Stimulated activated naive CD8-positive, alpha-beta T cell treated with anti-CD3 and anti-CD28 coated beads, Interleukin-15, Interleukin-2, amounts not matched to agents 100 U/mL and 50 U/mL, for 24 hours (primary cell): ENCODE results near the gene VPS8.

Source experiments
- ATAC-seq: fragments of 150-1000 bp; cut with Tn5 transposase; one replicate; pipeline ENCODE4 v1.10.0; 2021
- DNase-seq: peaks from one replicate; pipeline ENCODE4 v3.0.0; 2021

The VPS8 gene

GRCh38 chr3:184812662-184813042, 686 bp downstream of the VPS8 start:
- DNase-seq = peak; percentile 34
- no peak for ATAC-seq

DNA sequence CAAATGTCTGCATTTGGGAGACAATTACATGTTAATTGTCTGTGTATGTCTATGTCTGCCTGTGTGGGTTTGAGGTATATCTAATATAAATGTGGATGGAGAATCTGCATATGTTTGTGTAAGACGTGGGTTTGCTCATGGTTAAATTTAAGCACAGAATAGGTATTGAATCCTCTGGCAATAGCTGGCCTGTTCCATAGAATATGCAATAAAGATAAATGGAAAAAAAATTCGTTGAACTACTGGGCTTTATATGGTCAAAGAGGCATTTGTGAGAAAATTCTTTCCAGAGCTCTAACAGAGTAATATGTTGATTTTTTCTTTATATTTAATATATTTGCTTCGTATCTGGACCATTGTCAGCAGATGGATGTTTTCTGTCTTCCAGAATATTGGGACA, 1.4 kb downstream of the VPS8 start:
- ATAC-seq (no peak), DNase-seq (no peak)

DNA sequence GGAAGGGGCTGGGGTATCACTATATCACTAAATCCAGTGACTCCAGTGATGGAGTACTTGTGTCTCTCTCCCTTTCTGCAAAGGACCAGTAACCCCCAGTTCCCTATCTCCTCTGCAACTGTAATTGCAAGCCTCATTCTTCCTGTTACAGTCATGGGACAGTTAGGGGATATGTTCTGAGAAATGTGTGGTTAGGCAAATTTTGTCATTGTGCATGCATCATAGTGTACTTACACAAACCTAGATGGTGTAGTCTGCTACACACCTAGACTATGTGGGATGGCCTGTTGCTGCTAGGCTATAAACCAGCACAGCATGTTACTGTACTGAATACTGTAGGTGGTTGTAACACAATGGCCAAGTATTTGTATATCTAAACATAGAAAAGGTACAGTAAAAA, 2.2 kb downstream of the VPS8 start:
- ATAC-seq = peak; percentile 17
- DNase-seq = no peak

- ATAC-seq (peak; percentile 56), DNase-seq (no peak)
Observed at GRCh38 chr3:184815046-184815930, 3.3 kb downstream of the VPS8 start.

GRCh38 chr3:184816614-184817013, 4.6 kb downstream of the VPS8 start:
- ATAC-seq (no peak), DNase-seq (no peak)

GRCh38 chr3:184820525-184820924, 8.6 kb downstream of the VPS8 start:
- no peak for ATAC-seq

DNA sequence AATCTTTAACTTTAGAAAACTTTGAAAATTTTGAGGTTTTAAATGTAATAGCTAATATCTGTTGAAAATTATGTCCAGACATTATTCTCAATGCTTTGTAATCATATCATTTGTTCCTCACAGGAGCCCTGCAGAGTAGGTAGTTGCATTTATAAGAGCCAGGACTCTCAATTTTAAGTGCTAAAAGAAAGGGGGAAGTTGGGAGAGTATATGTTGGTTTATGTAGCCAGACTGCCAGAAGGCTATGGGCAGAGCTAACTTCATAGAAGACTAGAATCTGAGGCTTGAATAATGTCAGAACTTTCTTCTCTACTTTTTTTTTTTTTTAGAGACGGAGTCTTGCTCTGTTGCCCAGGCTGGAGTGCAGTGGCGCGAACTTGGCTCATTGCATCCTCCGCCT, 9.1 kb downstream of the VPS8 start:
- DNase-seq (no peak), ATAC-seq (no peak)

More at GRCh38 chr3:184820525-184820924, 8.6 kb downstream of the VPS8 start:
- no peak for DNase-seq

DNA sequence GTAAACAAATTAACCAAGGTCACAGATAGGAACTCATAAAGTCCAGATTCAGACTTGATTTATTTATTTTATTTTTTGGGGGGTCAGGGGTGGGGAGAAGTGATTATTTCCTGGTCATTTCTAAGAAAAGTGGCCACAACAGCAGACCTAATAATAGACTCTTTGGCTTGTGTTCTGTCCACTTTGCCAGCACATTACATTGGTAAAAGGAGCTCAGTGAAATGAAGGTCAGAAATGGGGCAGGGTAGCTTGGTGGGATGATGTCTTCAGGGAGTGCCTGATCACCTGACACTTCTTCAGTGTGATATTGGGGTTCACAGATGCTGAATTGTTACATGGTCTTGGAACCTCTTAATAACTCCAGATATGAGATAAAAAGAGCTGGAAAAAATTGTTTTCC, 10.1 kb downstream of the VPS8 start:
- no peak for DNase-seq
- ATAC-seq = no peak

DNA sequence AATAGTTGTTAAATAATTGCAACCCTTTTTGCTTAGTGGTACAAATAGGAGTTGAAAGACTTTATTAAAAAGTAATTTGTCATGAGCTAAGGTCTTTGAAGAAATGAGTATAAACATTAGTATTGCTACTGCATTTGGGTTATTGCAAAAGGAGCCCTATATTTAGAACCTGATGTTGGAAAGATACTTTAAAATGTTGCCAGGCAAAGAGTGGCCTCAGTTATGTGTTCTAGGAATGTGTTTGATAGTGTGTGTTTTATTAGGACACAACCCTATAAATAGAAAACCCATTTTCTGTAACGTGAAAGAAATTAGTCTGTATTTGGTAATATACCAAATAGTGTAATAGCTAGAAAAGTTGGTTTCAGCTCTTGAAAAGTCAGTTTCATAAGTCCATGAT, 10.7 kb downstream of the VPS8 start:
- no peak for ATAC-seq
- no peak for DNase-seq

- DNase-seq (no peak), ATAC-seq (no peak)
Observed at GRCh38 chr3:184823990-184824389, 12.0 kb downstream of the VPS8 start.

GRCh38 chr3:184825121-184825820, 13.3 kb downstream of the VPS8 start:
- no peak for ATAC-seq

GRCh38 chr3:184827572-184827971, 15.6 kb downstream of the VPS8 start:
- DNase-seq (no peak), ATAC-seq (no peak)

More at GRCh38 chr3:184825121-184825820, 13.3 kb downstream of the VPS8 start:
- DNase-seq = no peak

DNA sequence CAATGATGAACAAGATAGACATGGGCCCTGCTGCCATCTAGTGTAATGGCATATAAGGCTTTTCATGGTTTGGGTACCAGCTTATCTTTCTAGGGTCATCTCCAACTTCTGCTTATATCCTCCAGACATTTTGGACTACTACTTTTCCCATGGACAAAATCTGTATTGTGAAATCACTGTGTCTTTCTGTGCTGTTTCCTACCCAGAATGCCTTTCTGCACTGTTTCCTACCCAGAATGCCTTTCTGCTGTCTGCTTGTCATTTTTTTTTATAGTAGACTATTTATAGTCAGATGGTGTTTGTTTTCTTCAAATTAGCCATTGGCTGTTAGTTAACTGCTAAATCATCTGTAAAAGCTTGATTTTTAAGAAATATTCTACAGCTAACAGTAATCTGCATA, 20.1 kb downstream of the VPS8 start:
- DNase-seq = no peak
- no peak for ATAC-seq

GRCh38 chr3:184832903-184833302, 20.9 kb downstream of the VPS8 start:
- DNase-seq (no peak), ATAC-seq (no peak)

DNA sequence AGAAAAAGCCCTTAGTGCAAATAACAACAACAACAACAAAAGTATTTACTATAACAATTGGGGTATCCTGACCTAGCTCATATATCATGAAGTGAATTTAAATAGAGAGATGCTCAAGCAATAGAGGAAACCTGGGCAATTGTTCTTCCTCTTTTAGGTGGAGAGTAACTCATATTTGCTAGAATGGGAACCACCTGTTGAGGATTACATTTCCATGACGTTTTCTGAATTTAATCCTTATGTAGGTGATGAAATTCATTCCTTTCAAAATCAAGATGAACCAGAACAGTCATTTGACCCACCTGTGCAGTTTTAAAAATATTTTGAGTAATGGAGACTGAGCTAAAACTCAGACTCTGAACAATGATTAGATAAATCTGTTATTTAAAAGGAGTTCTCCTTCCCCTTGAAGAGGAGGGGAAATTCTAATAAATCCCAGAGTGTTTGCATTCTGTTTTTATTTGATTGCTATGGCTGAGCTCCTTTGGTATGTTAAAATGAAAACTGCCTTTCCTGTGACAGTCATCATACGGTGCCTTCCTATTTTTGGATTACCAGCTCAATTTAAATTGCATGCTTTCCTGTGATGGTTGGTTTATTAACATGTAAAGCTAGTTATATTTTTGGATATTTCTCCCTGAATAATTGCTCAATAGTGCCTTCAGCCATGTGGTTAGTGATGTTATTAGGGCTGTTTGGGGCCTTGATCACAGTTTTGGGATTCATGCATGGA, 24.3 kb downstream of the VPS8 start:
- DNase-seq = no peak
- ATAC-seq = no peak

GRCh38 chr3:184842433-184842832, 30.5 kb downstream of the VPS8 start:
- ATAC-seq = no peak
- no peak for DNase-seq

GRCh38 chr3:184845819-184846218, 33.9 kb downstream of the VPS8 start:
- DNase-seq (no peak), ATAC-seq (no peak)

DNA sequence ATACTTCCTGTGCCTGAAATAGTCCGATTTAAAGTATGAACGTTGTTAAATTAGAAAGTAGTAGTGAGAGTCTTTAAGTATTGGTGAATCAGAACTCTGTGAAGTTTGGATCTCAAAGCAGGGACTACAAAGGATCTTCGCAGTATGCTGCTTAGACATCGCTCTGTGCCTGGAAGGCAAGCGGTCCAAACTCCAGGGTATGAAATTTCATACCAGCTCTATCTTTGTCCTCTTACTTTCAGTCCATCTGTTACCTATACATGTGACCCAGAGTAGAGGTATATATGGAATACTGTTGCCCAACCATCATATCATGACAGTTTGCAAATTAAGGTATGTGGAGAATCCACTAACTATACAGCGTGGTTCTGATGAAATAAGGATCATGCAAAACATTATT, 34.5 kb downstream of the VPS8 start:
- DNase-seq (no peak), ATAC-seq (no peak)

- DNase-seq = no peak
- no peak for ATAC-seq
Observed at GRCh38 chr3:184848934-184849333, 37.0 kb downstream of the VPS8 start.

DNA sequence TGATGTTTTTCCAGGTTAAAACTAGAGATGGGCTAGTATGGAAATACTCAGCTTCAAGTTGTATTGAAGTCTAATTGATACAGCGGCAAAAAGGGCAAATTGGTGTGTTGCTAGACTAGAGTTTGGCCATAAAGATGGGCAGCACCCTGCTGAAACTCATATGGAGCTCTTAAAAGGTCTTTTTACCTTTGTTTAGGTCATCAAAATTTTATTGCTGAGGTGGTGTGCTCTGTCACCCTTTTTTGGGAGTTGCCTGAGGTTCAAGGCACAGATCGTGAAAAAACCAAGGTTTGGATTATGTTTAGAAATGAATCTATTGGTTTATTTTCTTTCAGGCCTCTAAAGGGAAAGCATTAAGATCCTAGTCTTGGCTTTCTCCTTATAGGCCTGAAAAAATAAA, 38.2 kb downstream of the VPS8 start:
- no peak for ATAC-seq

DNA sequence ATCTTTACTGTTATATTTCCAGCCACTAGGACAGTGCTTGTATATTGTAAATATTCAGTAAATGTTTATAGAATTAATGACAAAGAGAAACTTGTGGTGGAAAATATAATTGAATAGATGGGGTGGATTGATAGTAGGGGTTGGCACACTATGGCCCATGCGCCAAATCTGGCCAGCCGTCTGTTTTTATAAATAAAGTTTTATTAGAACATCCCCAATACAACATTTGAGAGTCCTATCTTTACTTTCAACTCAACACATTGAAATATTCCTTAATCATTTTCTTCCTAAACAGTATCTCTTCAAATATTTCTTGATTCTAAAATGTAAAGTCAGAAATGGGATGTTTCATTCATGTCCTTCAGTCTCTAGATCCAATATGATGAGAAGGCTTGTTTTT, 45.1 kb downstream of the VPS8 start:
- DNase-seq (no peak), ATAC-seq (no peak)

More for the DNA sequence above, 38.2 kb downstream of the VPS8 start:
- no peak for DNase-seq

DNA sequence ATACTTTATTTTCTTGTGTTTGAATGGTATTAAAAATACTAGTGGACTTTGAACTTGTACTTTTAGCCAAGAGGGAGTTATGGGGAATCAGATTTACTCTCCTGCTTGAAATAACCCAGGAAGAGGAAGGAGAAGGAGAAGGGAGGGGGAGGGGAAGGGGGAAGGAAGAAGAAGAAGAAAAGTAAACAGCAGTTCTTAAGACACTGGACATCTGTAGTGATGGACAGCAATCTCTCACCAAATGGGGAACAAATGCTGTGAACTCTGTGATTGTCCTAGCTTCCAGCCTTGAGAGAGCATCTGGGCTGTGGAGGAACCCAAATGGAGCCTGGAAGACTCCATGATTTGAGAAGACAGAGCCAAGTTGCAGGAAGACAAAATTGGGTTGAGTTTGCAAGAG, 52.0 kb downstream of the VPS8 start:
- no peak for ATAC-seq

DNA sequence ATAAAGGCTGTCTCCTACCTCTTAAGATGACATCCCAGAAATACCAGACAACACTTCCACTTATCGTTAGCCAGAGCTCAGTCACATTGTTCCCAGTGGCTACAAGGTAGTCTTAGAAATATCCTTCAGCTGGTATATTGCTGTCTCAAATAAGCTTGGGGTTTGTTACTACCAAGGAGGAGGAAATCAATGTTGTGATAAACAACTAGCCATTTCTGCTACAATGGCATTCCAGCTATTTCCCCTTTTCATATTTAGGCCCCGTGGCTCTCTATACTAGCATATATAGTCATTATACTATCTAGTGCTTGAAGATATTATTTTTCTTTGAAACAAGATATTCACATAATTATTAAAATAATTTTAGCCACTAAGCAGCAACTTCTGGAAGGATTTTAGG, 56.5 kb downstream of the VPS8 start:
- DNase-seq (no peak), ATAC-seq (no peak)

More for the DNA sequence above, 52.0 kb downstream of the VPS8 start:
- DNase-seq = no peak
